WTC11 (cell line): ENCODE data around the gene HTR3A. TPM values are rescaled to one million over a fixed set of nuclear protein-coding genes. Genes with fewer than 3 reads are reported as not detected.

Experiments used
- ATAC-seq: fragments of 200-7000 bp; cut with Tn5 transposase; 2 replicates; pipeline ENCODE4 v1.10.0; 2021; ENCODE audit warnings: mild to moderate bottlenecking, moderate library complexity
- CTCF ChIA-PET: fragments of 300-600 bp; sonication (Branson Sonifier 250); formaldehyde crosslinking; loops from one replicate; lab custom pipeline; 2021; ENCODE audit warnings: antibody characterized with exemption; lab: Charles Lee
- POLR2A ChIA-PET: fragments of 350-600 bp; sonication (Branson Sonifier 250); formaldehyde crosslinking; loops from one replicate; lab custom pipeline; 2021; ENCODE audit warnings: antibody characterized with exemption; lab: Charles Lee
- DNase-seq: peaks from one replicate; pipeline ENCODE4 v3.0.0; 2021; ENCODE audit warnings: low spot score
- H3K27ac Mint-ChIP-seq: 2 replicates; pipeline ENCODE4 v1.8.0; 2021; ENCODE audit warnings: mixed read lengths
- H3K27me3 Mint-ChIP-seq: 2 replicates; pipeline ENCODE4 v1.8.0; 2021; ENCODE audit warnings: low read depth, mild to moderate bottlenecking, moderate library complexity, mixed read lengths
- H3K36me3 Mint-ChIP-seq: 2 replicates; pipeline ENCODE4 v1.8.0; 2021; ENCODE audit warnings: mixed read lengths
- H3K4me1 Mint-ChIP-seq: 2 replicates; pipeline ENCODE4 v1.8.0; 2022; ENCODE audit warnings: mixed read lengths
- H3K4me3 Mint-ChIP-seq: 2 replicates; pipeline ENCODE4 v1.8.0; 2021; ENCODE audit warnings: mild to moderate bottlenecking, moderate library complexity, mixed read lengths
- H3K9me3 Mint-ChIP-seq: 2 replicates; pipeline ENCODE4 v1.8.0; 2021; ENCODE audit warnings: mixed read lengths
- CREM ChIP-seq: sonication (generic); formaldehyde crosslinking; IDR thresholded peaks from 2 replicates; pipeline ENCODE4 v1.8.1; 2022; ENCODE audit warnings: mild to moderate bottlenecking, missing genetic modification reagents, moderate library complexity
- ETV6 ChIP-seq: sonication (generic); formaldehyde crosslinking; IDR thresholded peaks from 2 replicates; pipeline ENCODE4 v1.8.1; 2022; ENCODE audit warnings: mild to moderate bottlenecking, missing genetic modification reagents
- MYBL2 ChIP-seq: sonication (generic); formaldehyde crosslinking; IDR thresholded peaks from 2 replicates; pipeline ENCODE4 v1.8.1; 2023; ENCODE audit warnings: mild to moderate bottlenecking, moderate library complexity, missing genetic modification reagents
- NR2C2 ChIP-seq: sonication (generic); formaldehyde crosslinking; IDR thresholded peaks from 2 replicates; pipeline ENCODE4 v1.8.0; 2022; ENCODE audit warnings: mild to moderate bottlenecking, missing genetic modification reagents
- SMAD3 ChIP-seq: sonication (generic); formaldehyde crosslinking; IDR thresholded peaks from 2 replicates; pipeline ENCODE4 v1.8.0; 2022; ENCODE audit warnings: missing genetic modification reagents, mild to moderate bottlenecking, borderline replicate concordance
- TEAD4 ChIP-seq: sonication (generic); formaldehyde crosslinking; IDR thresholded peaks from 2 replicates; pipeline ENCODE4 v1.8.0; 2022; ENCODE audit warnings: mild to moderate bottlenecking, missing genetic modification reagents
- ZBTB21 ChIP-seq: sonication (generic); formaldehyde crosslinking; IDR thresholded peaks from 2 replicates; pipeline ENCODE4 v1.8.1; 2023; ENCODE audit warnings: mild to moderate bottlenecking, missing genetic modification reagents, borderline replicate concordance
- ZNF121 ChIP-seq: sonication (generic); formaldehyde crosslinking; IDR thresholded peaks from 2 replicates; pipeline ENCODE4 v1.8.0; 2023; ENCODE audit warnings: missing genetic modification reagents
- ZNF416 ChIP-seq: fragments of 250-450 bp; sonication (Bioruptor Pico); IDR thresholded peaks from 2 replicates; pipeline ENCODE4 v1.9.0; 2021; ENCODE audit warnings: mild to moderate bottlenecking, inconsistent platforms
- total RNA-seq: library from RNA; stranded (reverse); gene quantifications from 3 replicates; pipeline ENCODE4 v1.2.3, GENCODE V29; 2021
- TF ChIP-seq, protein P1 (sequence below): sonication (generic); formaldehyde crosslinking; IDR thresholded peaks from 2 replicates; pipeline ENCODE4 v1.8.0; 2023; ENCODE audit warnings: missing genetic modification reagents
- TF ChIP-seq, protein P2 (sequence below): sonication (generic); formaldehyde crosslinking; IDR thresholded peaks from 2 replicates; pipeline ENCODE4 v1.8.1; 2022; ENCODE audit warnings: missing genetic modification reagents, borderline replicate concordance
- TF ChIP-seq, protein P3 (sequence below): sonication (generic); formaldehyde crosslinking; IDR thresholded peaks from 2 replicates; pipeline ENCODE4 v1.8.1; 2022; ENCODE audit warnings: low read depth, missing genetic modification reagents, borderline replicate concordance
- TF ChIP-seq, protein P4 (sequence below): sonication (generic); formaldehyde crosslinking; IDR thresholded peaks from 2 replicates; pipeline ENCODE4 v1.8.1; 2022; ENCODE audit warnings: low read depth, mild to moderate bottlenecking, moderate library complexity, missing genetic modification reagents, borderline replicate concordance
- TF ChIP-seq, protein P5 (sequence below): sonication (generic); formaldehyde crosslinking; IDR thresholded peaks from 2 replicates; pipeline ENCODE4 v1.8.1; 2022; ENCODE audit warnings: mild to moderate bottlenecking, missing genetic modification reagents, moderate library complexity, borderline replicate concordance
- TF ChIP-seq, protein P6 (sequence below): sonication (generic); formaldehyde crosslinking; IDR thresholded peaks from 2 replicates; pipeline ENCODE4 v1.8.0; 2022; ENCODE audit warnings: mild to moderate bottlenecking, missing genetic modification reagents

The HTR3A gene
- total RNA-seq, 1 experiment from 2014 or later, result 4.1 TPM

DNA sequence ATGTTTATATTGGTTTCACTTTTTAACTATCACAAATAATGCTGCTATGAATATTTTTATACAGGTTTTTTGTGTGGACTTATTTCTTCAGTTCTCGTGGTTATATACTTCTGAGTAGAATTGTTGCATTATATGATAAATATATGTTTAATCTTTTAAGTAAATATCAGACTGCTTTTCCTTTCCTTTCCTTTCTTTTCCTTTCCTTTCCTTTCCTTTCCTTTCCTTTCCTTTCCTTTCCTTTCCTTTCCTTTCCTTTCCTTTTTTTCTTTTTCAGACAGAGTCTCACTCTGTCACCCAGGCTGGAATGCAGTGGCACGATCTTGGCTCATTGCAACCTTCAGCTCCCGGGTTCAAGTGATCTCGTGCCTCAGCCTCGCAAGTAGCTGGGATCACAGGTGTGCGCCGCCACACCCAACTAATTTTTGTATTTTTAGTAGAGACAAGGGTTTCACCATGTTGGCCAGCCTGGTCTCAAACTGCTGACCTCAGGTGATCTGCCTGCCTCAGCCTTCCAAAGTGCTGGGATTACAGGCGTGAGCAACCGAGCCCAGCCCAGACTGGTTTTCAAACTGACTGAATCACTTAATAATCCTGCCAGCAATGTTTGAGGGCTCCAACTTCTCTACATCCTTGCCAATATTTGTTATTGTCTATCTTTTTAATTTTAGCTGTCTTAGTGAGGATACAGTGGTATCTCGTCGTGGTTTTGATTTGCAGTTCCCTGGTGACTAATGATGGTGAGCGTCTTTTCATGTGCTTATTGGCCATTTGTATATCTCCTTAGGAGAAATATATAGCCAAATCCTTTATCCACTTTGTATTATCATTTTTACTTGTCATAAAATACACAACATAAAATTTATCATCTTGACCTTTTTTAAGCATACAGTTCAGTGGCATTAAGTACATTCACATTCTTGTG is 48.4 kb upstream of the HTR3A start (continued):
- no peak for TF ChIP-seq ZNF416 (CRISPR knock-in tag)
- TF ChIP-seq MYBL2, result no peak
- no peak for TF ChIP-seq ETV6
- TF ChIP-seq, protein P1, sequence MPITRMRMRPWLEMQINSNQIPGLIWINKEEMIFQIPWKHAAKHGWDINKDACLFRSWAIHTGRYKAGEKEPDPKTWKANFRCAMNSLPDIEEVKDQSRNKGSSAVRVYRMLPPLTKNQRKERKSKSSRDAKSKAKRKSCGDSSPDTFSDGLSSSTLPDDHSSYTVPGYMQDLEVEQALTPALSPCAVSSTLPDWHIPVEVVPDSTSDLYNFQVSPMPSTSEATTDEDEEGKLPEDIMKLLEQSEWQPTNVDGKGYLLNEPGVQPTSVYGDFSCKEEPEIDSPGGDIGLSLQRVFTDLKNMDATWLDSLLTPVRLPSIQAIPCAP (CRISPR knock-in tag), result no peak
- TF ChIP-seq TEAD4 (CRISPR knock-in tag), result no peak

DNA sequence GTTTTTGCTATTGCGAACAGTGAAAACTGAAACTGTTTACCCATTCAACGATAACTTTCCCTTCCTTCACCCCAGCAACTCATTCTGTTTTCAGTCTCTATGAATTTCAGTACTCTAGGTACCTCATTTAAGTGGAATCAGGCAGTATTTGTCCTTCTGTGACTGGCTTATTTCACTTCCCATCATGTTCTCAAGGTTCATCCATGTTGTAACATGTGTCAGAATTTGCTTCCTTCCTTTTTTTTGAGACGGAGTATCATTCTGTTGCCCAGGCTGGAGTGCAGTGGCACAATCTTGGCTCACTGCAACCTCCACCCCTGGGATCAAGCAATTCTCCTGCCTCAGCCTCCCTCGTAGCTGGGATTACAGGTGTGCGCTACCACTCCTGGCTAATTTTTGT is 46.6 kb upstream of the HTR3A start:
- DNase-seq, result no peak
- H3K9me3 Mint-ChIP-seq, result peaks cover 10% of the 10 kb centered on the region
- no peak for ATAC-seq
- ChIA-PET POLR2A (no interaction called here), CTCF (interaction anchor here (1.2 kb wide), 1 partner anchor 122 kb away, joined by 3 read pairs; no protein-coding TSS in a partner anchor)
- H3K4me1 Mint-ChIP-seq, result peaks cover 14% of the 10 kb centered on the region
- H3K4me3 Mint-ChIP-seq, result no peak overlapping the region
- H3K27me3 Mint-ChIP-seq, result no peaks in the 10 kb centered on the region
- H3K36me3 Mint-ChIP-seq, result no peaks in the 10 kb centered on the region
- TF ChIP-seq NR2C2 (CRISPR knock-in tag) (no peak), MYBL2 (no peak), ZNF121 (CRISPR knock-in tag) (no peak), CREM (CRISPR knock-in tag) (no peak), SMAD3 (CRISPR knock-in tag) (no peak), ZBTB21 (CRISPR knock-in tag) (no peak)
- TF ChIP-seq, protein P2, sequence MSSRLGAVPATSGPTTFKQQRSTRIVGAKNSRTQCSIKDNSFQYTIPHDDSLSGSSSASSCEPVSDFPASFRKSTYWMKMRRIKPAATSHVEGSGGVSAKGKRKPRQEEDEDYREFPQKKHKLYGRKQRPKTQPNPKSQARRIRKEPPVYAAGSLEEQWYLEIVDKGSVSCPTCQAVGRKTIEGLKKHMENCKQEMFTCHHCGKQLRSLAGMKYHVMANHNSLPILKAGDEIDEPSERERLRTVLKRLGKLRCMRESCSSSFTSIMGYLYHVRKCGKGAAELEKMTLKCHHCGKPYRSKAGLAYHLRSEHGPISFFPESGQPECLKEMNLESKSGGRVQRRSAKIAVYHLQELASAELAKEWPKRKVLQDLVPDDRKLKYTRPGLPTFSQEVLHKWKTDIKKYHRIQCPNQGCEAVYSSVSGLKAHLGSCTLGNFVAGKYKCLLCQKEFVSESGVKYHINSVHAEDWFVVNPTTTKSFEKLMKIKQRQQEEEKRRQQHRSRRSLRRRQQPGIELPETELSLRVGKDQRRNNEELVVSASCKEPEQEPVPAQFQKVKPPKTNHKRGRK (CRISPR knock-in tag), result no peak
- TF ChIP-seq, protein P3, sequence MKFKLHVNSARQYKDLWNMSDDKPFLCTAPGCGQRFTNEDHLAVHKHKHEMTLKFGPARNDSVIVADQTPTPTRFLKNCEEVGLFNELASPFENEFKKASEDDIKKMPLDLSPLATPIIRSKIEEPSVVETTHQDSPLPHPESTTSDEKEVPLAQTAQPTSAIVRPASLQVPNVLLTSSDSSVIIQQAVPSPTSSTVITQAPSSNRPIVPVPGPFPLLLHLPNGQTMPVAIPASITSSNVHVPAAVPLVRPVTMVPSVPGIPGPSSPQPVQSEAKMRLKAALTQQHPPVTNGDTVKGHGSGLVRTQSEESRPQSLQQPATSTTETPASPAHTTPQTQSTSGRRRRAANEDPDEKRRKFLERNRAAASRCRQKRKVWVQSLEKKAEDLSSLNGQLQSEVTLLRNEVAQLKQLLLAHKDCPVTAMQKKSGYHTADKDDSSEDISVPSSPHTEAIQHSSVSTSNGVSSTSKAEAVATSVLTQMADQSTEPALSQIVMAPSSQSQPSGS (CRISPR knock-in tag), result no peak
- TF ChIP-seq, protein P4, sequence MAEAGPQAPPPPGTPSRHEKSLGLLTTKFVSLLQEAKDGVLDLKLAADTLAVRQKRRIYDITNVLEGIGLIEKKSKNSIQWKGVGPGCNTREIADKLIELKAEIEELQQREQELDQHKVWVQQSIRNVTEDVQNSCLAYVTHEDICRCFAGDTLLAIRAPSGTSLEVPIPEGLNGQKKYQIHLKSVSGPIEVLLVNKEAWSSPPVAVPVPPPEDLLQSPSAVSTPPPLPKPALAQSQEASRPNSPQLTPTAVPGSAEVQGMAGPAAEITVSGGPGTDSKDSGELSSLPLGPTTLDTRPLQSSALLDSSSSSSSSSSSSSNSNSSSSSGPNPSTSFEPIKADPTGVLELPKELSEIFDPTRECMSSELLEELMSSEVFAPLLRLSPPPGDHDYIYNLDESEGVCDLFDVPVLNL (CRISPR knock-in tag), result no peak
- TF ChIP-seq, protein P5, sequence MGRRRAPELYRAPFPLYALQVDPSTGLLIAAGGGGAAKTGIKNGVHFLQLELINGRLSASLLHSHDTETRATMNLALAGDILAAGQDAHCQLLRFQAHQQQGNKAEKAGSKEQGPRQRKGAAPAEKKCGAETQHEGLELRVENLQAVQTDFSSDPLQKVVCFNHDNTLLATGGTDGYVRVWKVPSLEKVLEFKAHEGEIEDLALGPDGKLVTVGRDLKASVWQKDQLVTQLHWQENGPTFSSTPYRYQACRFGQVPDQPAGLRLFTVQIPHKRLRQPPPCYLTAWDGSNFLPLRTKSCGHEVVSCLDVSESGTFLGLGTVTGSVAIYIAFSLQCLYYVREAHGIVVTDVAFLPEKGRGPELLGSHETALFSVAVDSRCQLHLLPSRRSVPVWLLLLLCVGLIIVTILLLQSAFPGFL (CRISPR knock-in tag), result no peak
- TF ChIP-seq, protein P6, sequence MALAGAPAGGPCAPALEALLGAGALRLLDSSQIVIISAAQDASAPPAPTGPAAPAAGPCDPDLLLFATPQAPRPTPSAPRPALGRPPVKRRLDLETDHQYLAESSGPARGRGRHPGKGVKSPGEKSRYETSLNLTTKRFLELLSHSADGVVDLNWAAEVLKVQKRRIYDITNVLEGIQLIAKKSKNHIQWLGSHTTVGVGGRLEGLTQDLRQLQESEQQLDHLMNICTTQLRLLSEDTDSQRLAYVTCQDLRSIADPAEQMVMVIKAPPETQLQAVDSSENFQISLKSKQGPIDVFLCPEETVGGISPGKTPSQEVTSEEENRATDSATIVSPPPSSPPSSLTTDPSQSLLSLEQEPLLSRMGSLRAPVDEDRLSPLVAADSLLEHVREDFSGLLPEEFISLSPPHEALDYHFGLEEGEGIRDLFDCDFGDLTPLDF (CRISPR knock-in tag), result no peak
- TF ChIP-seq, all 79 proteins: peak for 0
- H3K27ac Mint-ChIP-seq, result no peak overlapping the region
